ENCODE measurements around the gene MBNL3. TPM values are rescaled to one million over a fixed set of nuclear protein-coding genes. Genes with fewer than 3 reads are reported as not detected.

Gene MBNL3
- total RNA-seq, 6 experiments from 2014 or later = 0.17 to 0.66 (median 0.38) TPM

DNA sequence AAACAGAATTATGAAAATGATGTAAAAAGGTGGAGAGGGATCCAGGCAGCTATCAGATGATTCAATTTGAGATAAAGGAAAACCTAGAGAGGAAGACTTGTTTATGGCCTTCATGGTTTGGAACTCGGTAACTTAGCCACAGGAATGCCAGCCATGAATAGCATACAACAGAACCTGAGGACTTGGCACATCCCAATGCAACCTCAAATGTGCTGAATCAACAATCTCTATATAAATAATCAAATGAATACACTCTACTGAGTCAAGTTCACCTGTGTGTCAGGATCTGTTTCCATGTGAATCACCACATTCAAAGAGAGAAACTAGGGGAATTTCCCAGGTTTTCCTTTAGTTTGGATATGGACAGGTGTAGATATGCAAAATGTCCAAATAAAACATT is 86.9 kb downstream of the MBNL3 start:
- H3K4me3 Mint-ChIP-seq = no peak overlapping the region
- H3K4me1 Mint-ChIP-seq (ENCODE audit: low read depth) = no peaks in the 10 kb centered on the region
- H3K27me3 Mint-ChIP-seq (ENCODE audit: insufficient read depth) = peaks cover 1% of the 10 kb centered on the region; the same call in 1 of the 2 replicates
- H3K36me3 Mint-ChIP-seq (ENCODE audit: low read depth) = no peaks in the 10 kb centered on the region
- no peaks in the 10 kb centered on the region for H3K9me3 Mint-ChIP-seq
- no peak for DNase-seq
- H3K27ac Mint-ChIP-seq = no peak overlapping the region
- TF ChIP-seq, protein P1, sequence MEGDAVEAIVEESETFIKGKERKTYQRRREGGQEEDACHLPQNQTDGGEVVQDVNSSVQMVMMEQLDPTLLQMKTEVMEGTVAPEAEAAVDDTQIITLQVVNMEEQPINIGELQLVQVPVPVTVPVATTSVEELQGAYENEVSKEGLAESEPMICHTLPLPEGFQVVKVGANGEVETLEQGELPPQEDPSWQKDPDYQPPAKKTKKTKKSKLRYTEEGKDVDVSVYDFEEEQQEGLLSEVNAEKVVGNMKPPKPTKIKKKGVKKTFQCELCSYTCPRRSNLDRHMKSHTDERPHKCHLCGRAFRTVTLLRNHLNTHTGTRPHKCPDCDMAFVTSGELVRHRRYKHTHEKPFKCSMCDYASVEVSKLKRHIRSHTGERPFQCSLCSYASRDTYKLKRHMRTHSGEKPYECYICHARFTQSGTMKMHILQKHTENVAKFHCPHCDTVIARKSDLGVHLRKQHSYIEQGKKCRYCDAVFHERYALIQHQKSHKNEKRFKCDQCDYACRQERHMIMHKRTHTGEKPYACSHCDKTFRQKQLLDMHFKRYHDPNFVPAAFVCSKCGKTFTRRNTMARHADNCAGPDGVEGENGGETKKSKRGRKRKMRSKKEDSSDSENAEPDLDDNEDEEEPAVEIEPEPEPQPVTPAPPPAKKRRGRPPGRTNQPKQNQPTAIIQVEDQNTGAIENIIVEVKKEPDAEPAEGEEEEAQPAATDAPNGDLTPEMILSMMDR (IDR thresholded peaks at IDR 0.05) = no peak

DNA sequence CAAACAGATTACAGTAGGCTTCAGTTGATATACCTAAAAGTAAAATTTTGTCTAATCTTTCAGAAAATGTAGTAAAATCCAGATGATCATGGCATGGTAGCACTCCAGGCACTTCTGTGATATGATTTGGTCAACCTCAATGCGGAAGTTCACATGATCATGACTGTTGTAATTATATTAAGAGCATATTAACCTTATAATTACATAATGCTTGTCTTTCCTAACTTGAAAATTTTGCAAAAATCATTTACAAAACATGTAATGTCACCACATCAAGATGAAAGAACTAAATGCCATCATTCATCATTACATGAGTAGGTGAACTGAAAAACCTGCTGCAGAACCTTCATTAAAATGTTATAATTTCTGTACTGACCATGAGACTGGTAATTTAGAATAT is 88.1 kb downstream of the MBNL3 start:
- H3K4me1 Mint-ChIP-seq (ENCODE audit: low read depth) = no peaks in the 10 kb centered on the region
- H3K27me3 Mint-ChIP-seq (ENCODE audit: insufficient read depth) = peaks cover 1% of the 10 kb centered on the region; the same call in 1 of the 2 replicates
- TF ChIP-seq, protein P1 (IDR thresholded peaks at IDR 0.05) = no peak
- no peaks in the 10 kb centered on the region for H3K36me3 Mint-ChIP-seq (ENCODE audit: low read depth)
- H3K9me3 Mint-ChIP-seq = no peaks in the 10 kb centered on the region
- no peak for DNase-seq
- H3K4me3 Mint-ChIP-seq = no peak overlapping the region
- no peak overlapping the region for H3K27ac Mint-ChIP-seq

DNA sequence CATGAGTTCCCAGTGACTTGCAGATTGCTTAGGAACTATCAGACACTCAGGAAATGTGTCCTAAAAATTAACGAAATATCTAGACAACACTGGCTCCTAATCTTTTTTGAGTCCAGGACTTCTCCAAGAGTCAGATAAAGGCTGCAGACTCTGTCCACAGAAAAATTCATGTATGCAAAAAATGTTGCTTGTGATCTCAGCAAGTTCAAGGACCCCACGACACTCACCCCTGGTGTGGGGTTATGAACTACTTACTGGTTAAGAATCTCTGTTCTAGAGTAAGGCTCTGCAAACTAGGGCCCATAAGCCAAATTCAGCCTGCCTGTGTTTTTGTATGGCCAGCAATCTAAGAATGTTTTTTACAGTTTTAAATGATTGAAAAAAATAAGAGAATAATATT is 93.2 kb downstream of the MBNL3 start:
- Mint-ChIP-seq H3K27ac (no peak overlapping the region), H3K4me3 (no peak overlapping the region), H3K9me3 (no peaks in the 10 kb centered on the region), H3K27me3 (ENCODE audit: insufficient read depth) (no peaks in the 10 kb centered on the region), H3K4me1 (ENCODE audit: low read depth) (no peaks in the 10 kb centered on the region), H3K36me3 (ENCODE audit: low read depth) (no peaks in the 10 kb centered on the region)
- no peak for DNase-seq
- TF ChIP-seq, protein P1 (IDR thresholded peaks at IDR 0.05) = no peak

DNA sequence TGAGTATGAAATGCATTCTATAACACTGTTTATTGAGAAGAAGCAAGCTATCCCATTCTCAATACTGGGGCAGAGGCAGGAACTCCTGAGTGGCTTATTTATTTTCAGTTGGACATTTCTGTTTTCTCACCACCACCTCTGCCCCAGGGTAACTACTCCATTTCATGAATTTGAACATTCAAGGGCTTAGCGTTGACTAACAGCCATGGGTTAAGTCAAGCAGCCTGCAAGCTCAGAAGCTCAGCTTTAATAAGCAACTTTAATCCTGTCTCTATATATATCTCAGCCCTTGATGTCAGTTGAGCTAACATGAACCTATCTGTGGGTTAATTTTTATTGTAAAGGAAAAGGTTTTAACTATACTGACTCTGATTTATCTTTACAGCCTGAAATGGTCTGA is 93.8 kb downstream of the MBNL3 start:
- no peaks in the 10 kb centered on the region for H3K4me1 Mint-ChIP-seq (ENCODE audit: low read depth)
- H3K27ac Mint-ChIP-seq = no peak overlapping the region
- no peak for DNase-seq
- H3K27me3 Mint-ChIP-seq (ENCODE audit: insufficient read depth) = no peaks in the 10 kb centered on the region
- H3K36me3 Mint-ChIP-seq (ENCODE audit: low read depth) = no peaks in the 10 kb centered on the region
- H3K9me3 Mint-ChIP-seq = no peaks in the 10 kb centered on the region
- H3K4me3 Mint-ChIP-seq = no peak overlapping the region
- TF ChIP-seq, protein P1 (IDR thresholded peaks at IDR 0.05) = no peak

DNA sequence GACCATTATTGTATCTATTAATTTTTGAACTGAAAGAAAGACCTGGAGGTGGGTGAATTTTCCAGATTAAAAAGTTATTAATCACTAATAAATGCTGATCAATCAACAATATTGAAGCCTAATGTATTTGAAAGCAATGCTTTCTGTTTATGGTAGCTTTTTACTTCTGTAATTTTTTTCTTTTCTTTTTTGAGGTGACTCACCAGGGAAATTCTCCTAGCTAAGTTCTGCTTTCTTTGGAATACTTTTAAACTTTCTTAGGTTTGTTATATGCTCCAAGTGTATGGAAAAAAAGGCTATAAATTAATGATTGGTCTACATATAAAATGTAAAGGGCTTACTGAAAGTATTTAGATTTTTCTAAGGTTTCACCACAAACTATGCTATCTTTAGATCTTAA is 94.2 kb downstream of the MBNL3 start:
- no peaks in the 10 kb centered on the region for H3K4me1 Mint-ChIP-seq (ENCODE audit: low read depth)
- no peak overlapping the region for H3K4me3 Mint-ChIP-seq
- no peak for DNase-seq
- TF ChIP-seq, protein P1 (IDR thresholded peaks at IDR 0.05) = no peak
- H3K36me3 Mint-ChIP-seq (ENCODE audit: low read depth) = no peaks in the 10 kb centered on the region
- no peak overlapping the region for H3K27ac Mint-ChIP-seq
- H3K9me3 Mint-ChIP-seq = no peaks in the 10 kb centered on the region
- H3K27me3 Mint-ChIP-seq (ENCODE audit: insufficient read depth) = no peaks in the 10 kb centered on the region

DNA sequence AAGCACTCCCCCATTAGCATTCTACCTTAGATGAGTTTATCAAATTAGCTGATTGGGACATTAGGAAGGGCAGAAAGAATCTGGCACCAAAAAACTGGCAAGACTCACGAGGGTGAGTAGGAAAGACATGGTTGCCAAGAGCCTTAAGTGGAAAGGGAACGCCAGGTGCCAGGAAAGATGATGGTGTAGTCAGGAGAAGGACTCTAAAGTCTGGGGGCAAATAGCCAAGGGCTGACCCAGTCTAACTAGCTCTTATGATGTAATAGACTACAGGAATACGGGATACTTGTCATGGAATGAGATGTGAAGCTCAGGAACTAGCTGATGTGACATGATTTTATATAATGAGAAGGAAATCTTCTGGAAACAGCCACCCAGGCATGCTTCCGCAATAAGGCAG is 94.8 kb downstream of the MBNL3 start:
- no peaks in the 10 kb centered on the region for H3K27me3 Mint-ChIP-seq (ENCODE audit: insufficient read depth)
- no peak overlapping the region for H3K4me3 Mint-ChIP-seq
- DNase-seq = no peak
- H3K36me3 Mint-ChIP-seq (ENCODE audit: low read depth) = no peaks in the 10 kb centered on the region
- no peaks in the 10 kb centered on the region for H3K4me1 Mint-ChIP-seq (ENCODE audit: low read depth)
- TF ChIP-seq, protein P1 (IDR thresholded peaks at IDR 0.05) = no peak
- no peak overlapping the region for H3K27ac Mint-ChIP-seq
- no peaks in the 10 kb centered on the region for H3K9me3 Mint-ChIP-seq

Measured in HFFc6 (cell line).